GM12874 (cell line): ENCODE data around the gene SLAMF1.

Experiments
- TF ChIP-seq, protein P1 (sequence below): IDR thresholded peaks from 2 replicates; pipeline ENCODE4 v1.5.1; 2011; ENCODE audit warnings: low read depth, mild to moderate bottlenecking, control low read depth, low read length, moderate library complexity; ENCODE audit not compliant: insufficient read depth

The SLAMF1 gene

DNA sequence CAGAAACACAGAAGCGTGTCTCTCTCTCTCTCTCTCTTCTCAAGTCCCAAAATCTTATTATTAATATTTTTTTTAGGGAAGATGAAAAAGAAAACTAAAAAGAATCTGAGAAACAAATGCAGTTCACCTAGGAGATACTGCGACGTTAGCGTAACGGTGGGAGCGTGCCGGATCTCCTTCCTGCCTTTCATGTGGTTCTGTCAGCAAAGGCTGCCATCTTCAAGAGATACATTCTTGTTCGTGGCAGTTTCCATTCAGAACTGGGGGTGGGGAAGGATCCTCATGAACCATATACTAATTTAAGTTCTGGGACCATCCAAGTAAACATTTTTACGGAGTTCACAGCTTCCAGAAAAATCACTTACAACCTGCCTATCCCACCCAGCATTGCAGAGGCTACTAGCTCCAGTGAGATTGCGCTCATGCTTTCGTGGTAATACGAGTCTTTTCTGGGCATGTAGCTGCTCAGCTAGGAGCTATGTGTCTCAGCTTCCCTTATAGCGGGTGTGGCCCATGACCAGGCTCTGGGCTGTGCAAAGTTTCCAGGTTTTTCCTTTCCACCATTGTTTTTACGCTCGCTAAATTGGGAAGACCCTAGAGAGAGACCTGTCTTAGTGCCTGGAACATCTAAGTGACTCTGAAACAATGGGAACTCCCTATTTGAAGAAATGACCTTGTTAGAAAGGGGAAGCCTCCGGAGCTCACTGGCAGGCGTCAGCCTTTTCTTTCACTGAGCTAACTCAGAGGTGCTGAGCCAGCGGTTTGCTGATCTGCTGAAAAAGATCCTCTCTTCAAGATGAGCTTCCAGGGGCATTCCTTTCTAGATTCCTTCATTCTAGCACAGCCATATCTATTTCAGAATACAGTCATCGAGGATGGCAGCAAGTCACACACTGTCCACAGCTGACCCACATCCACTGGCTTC, 17.3 kb downstream of the SLAMF1 start:
- TF ChIP-seq, protein P1, sequence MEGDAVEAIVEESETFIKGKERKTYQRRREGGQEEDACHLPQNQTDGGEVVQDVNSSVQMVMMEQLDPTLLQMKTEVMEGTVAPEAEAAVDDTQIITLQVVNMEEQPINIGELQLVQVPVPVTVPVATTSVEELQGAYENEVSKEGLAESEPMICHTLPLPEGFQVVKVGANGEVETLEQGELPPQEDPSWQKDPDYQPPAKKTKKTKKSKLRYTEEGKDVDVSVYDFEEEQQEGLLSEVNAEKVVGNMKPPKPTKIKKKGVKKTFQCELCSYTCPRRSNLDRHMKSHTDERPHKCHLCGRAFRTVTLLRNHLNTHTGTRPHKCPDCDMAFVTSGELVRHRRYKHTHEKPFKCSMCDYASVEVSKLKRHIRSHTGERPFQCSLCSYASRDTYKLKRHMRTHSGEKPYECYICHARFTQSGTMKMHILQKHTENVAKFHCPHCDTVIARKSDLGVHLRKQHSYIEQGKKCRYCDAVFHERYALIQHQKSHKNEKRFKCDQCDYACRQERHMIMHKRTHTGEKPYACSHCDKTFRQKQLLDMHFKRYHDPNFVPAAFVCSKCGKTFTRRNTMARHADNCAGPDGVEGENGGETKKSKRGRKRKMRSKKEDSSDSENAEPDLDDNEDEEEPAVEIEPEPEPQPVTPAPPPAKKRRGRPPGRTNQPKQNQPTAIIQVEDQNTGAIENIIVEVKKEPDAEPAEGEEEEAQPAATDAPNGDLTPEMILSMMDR: no peak

DNA sequence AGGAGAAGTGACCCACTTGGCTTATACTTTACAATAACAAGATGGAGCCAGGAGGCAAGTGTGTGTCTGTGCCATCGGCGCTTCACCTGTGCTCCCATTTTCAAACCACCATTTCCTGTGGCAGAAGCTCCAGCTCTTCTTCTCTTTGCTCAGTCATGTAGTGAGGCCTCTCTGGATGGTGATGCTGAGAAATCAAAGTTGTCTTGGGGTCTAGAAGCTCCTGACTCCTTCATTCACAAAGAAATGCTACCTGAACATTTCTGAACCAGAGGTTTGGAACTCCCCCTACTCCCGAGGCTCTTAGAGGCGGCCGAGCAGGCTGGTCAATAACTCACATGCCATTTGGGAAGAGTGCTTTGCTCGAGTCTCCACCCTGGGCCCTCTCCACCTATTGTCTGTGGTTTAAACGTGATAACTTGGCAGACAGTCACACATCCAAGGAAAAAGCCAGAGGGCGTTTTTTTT, 18.0 kb downstream of the SLAMF1 start:
- TF ChIP-seq, protein P1: no peak

DNA sequence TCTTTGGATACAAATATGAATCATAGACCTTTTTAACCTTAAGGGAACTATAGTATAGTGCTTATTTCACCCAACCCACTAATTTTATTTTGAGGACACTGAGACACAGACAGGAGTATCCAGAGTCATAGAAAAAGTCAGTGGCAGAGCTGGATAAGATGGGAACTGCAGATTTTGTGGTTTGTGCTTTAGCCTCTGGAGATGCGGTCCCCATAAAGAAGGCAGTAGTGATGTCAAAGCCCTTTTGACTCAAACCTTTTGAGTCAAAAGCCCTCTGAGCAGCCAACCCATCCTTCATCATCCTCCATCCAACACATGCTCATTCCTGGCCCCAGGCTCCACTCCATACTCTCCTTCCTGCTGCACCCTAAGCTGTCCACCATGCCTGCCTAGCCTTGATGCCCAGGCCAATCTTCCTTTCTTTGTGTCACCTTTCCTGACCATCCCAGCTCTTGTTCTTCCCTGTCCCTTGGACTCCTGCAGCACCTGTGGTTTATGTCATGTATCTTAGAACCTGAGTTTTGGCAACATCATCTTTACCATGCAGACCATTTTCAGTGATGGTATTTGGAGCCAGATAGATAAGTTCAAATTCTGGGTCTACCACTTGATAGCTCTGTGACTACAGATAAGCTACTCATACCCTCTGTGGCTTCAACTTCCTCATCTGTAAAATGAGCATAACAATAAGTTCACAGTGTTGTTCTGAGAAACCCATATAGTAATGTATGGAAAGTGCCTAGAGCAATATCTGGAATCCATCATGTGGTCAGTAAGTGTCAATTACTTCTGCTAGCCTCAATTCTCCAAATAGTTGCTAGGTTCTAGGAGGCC, 20.1 kb downstream of the SLAMF1 start:
- TF ChIP-seq, protein P1: no peak

DNA sequence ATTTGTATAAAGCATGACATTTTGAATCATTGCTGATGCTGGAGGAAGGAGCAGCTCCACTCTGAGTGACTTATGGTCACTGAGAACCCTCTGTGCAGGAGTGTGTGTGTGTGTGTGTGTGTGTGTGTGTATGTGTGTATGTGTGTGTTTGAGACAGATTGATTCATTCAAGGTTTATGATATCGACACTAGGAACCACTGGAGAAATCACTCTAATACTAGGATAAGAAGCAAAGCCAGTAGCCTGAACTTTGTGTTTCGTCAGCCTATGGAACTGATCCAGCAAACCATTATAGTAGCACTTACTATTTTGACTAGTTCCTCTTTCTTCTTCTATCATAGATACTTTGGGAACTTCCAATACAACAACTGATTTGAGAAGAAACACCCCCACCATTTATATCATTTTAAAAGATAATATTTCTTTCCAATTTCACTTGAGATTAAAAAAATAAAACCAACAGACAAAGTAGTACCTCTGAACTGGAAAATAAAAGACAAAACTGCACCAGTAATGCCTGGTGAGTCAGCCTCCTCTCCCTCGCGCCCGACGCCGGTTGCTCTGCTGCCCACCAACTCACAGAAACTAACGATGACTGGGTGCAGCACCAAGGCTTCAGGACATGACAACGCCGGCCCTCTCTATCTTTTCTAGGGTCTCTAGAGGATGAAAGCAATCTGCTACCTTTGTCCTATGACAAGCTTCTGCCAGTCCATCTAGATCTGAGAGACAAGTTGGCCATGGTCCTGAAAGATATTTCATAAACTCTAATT, 20.9 kb downstream of the SLAMF1 start:
- TF ChIP-seq, protein P1: no peak

DNA sequence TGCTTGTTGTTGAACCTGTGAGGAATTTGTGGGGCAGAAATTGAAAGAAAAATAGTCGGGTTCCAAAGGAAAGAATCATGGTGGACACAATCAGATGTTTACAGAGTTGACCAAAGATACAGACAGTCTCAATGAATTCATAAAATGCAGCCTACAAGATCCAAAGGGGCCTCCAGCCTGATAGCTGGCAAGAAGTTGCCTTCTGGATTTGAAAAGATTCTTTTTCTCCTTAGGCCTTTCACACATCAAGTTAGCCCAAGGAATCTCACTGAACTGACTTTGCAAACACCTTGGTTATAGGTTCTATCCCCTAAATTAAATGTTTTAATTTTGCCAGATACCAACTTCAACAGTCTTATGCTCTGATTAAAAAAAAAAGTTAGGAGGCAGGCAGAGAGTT, 21.5 kb downstream of the SLAMF1 start:
- TF ChIP-seq, protein P1: no peak

DNA sequence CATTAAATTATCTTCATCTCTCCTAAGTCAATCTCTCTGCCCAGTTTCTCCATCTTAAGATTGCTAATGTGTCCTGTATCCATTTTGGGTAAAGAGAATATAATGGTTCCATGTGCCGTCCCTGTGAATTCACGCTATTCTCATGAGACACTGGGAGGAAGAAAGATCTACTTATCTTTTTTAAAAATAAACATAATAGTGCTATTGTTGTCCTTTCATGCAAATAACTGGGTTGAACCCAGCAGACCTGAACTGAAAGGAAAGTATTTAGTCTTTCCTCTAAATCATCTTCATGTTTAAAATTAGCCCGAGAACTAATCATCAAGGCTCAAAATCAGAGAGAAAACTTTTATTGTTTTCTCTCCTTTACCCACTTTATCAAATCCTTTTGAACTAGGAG, 22.4 kb downstream of the SLAMF1 start:
- TF ChIP-seq, protein P1: no peak
